Measurements from ENCODE around the gene FBLN2. TPM values are rescaled to one million over a fixed set of nuclear protein-coding genes. Genes with fewer than 3 reads are reported as not detected.

Gene FBLN2
- total and polyA plus RNA-seq, 8 donors = 1.8 to 143 (median 11.9) TPM

DNA sequence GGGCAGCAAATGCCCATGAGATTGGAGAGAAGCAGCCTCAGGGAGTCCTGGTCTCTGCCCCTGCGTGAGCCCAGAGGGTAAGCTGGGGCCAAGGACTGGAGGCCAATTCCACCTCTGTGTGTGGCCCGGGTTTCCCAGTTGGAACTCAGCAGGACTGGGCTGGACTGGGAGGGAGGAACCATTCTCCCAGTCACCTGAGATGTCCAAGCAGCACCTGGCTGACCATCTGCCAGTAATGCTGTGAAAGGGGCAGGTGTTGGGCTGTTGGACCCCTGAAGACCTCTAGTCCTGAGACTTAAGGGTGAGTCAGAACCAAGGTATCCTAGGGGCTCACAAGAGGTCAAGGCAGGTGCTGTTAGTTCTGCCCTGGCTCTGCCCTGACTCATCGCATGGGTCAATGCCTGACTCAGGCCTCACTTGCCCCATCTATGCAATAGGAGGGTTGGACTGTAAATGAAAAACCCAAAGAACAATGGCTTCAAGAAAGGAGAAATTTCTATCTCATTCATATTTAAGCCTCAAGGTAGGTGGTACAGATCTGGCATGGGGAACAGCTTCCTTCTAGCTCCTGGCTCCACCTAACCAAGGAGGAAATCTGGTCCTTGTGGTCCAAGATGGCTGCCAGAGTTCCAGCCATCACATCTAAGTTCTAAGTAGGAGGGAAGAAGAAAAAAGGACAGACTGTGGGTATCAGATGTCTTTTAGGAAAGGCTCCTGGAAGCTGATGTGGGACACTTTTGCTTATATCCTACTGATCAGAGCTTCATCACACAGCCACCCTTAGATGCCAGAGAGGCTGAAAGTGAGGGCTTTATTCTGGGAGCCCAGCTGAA lies 111.3 kb downstream of the FBLN2 start:
- intact Hi-C loops (cut with DNase I; ENCODE audit: low total_unique reads) = no loop called here
- Histone ChIP-seq H3K27me3 (peaks cover 0 to 70% (median 18%) of the 10 kb centered on the region in 3 donors), H3K4me1 (peaks cover 2 to 10% (median 6%) of the 10 kb centered on the region in 4 donors), H3K27ac (no peak overlapping the region), H3K36me3 (no peaks in the 10 kb centered on the region), H3K4me3 (no peak overlapping the region), H3K9me3 (no peaks in the 10 kb centered on the region)
- TF ChIP-seq POLR2AphosphoS5 (IDR thresholded peaks at IDR 0.05) (no peak), EP300 (IDR thresholded peaks at IDR 0.05) (no peak), POLR2A (IDR thresholded peaks at IDR 0.05) (no peak)
- TF ChIP-seq, protein P1, sequence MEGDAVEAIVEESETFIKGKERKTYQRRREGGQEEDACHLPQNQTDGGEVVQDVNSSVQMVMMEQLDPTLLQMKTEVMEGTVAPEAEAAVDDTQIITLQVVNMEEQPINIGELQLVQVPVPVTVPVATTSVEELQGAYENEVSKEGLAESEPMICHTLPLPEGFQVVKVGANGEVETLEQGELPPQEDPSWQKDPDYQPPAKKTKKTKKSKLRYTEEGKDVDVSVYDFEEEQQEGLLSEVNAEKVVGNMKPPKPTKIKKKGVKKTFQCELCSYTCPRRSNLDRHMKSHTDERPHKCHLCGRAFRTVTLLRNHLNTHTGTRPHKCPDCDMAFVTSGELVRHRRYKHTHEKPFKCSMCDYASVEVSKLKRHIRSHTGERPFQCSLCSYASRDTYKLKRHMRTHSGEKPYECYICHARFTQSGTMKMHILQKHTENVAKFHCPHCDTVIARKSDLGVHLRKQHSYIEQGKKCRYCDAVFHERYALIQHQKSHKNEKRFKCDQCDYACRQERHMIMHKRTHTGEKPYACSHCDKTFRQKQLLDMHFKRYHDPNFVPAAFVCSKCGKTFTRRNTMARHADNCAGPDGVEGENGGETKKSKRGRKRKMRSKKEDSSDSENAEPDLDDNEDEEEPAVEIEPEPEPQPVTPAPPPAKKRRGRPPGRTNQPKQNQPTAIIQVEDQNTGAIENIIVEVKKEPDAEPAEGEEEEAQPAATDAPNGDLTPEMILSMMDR (IDR thresholded peaks at IDR 0.05) = no peak
- no peak for DNase-seq
- WGBS, 5 donors = 74 to 100% (median 87%) methylated on average over 2 to 3 of the region's 3 CpGs

DNA sequence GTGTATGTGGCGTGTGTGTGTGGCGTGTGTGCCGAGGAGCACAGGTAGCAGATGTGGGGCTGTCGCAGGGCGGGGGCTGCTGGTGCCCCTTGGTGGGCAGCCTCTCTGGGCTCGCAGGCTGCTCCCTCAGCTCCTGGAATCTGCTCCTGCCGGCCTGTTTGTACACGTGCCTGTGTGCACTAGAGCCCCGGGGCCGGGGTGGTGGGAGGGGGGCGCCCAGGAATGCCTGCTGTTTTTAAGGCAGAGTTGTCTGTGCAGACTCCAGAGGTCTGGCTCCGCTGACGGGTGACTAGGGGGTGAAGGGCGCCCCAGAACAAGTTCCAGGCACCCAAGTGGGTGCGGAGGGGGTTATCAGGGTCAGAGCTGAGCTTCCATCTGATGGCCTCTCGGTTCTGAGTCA lies 112.2 kb downstream of the FBLN2 start:
- WGBS, 5 donors = 63 to 92% (median 73%) methylated on average over 6 to 16 of the region's 16 CpGs
- Histone ChIP-seq H3K4me1 (peaks cover 0 to 7% (median 3%) of the 10 kb centered on the region in 4 donors), H3K9me3 (no peaks in the 10 kb centered on the region), H3K27me3 (peaks cover 0 to 70% (median 18%) of the 10 kb centered on the region in 3 donors), H3K36me3 (no peaks in the 10 kb centered on the region), H3K4me3 (no peak overlapping the region), H3K27ac (no peak overlapping the region)
- DNase-seq = no peak
- intact Hi-C loops (cut with DNase I; ENCODE audit: low total_unique reads) = no loop called here
- TF ChIP-seq POLR2AphosphoS5 (IDR thresholded peaks at IDR 0.05) (no peak), EP300 (IDR thresholded peaks at IDR 0.05) (no peak), POLR2A (IDR thresholded peaks at IDR 0.05) (no peak)
- TF ChIP-seq, protein P1 (IDR thresholded peaks at IDR 0.05) = no peak

DNA sequence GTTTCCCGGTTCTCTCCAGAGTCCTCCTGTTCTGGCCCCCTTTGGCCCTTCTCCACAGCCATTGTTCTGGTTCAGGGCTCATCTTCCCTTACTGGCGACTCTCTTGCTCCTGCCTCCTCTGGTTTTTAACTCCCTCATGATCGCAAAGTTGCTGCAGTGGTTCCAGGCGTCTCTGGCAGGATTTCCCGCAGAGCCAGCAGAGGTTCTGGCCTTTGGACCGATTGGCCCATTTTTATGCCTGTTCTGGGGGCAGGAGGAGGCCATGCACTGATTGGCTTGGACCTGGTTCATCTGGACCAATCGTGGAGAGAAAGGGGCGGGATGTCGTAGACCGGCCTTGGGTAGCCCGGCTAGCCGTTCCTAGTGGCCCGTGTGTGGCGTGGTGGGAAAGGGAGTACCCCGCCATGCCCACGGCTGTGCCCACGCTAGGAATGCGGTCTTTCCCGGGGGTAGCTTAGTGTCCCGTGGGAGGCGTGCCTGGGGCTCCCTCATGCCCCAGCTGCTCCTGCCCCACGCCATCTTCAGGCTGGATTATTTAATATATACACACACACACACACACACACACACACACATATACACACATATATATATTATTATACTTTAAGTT lies 113.4 kb downstream of the FBLN2 start:
- DNase-seq = no peak
- Histone ChIP-seq H3K9me3 (no peaks in the 10 kb centered on the region), H3K36me3 (no peaks in the 10 kb centered on the region), H3K27ac (no peak overlapping the region), H3K27me3 (peaks cover 0 to 68% (median 8%) of the 10 kb centered on the region in 3 donors), H3K4me1 (peaks cover 0 to 7% (median 3%) of the 10 kb centered on the region in 4 donors), H3K4me3 (no peak overlapping the region)
- 88 to 94% (median 91%) methylated on average over 14 to 22 of the region's 22 CpGs for WGBS, 5 donors
- intact Hi-C loops (cut with DNase I; ENCODE audit: low total_unique reads) = no loop called here
- TF ChIP-seq, protein P1 (IDR thresholded peaks at IDR 0.05) = no peak
- no peak for TF ChIP-seq POLR2A (IDR thresholded peaks at IDR 0.05)
- TF ChIP-seq EP300 (IDR thresholded peaks at IDR 0.05) = no peak
- no peak for TF ChIP-seq POLR2AphosphoS5 (IDR thresholded peaks at IDR 0.05)

DNA sequence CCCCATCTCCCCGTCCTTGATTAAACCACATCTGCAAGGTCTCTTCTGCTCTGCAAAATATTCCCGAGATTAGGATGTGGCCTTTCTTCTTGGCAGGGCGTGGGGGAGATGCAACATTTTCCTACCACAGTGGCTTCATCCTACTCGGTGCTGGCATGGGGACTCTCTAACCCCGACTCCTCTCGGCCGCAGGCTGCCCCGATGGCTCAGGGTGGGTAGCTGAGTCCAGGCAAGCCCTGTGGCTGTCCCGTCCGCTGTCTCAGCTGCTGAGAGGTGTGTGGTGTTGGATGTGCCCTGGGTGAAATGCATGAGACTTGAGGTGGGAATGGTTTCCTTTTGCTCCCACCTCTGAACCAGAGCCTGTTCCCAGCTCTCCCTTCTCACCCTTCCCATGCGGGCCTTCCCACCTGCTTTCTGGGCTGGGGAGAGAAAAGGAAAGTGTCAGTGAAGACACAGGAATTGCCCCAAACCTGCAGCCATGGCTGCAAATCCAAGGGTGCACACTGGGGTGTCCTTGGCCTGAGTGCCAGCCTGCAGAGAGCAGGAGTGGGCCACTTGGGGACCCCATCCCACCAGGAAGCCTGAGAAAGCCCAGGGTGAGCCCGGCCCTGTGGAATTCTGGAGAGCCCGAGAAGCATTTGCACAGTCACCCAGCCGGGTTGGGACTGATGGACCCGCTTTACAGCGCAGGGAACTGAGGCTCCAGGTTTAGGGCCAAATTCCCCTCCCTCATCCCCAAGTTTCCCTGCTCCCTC lies 115.0 kb downstream of the FBLN2 start:
- H3K27me3 ChIP-seq = peaks cover 0 to 67% (median 8%) of the 10 kb centered on the region in 3 donors
- intact Hi-C loops (cut with DNase I; ENCODE audit: low total_unique reads) = no loop called here
- WGBS, 5 donors = 63 to 88% (median 82%) methylated on average over 16 of the region's 16 CpGs
- no peaks in the 10 kb centered on the region for H3K36me3 ChIP-seq
- H3K4me1 ChIP-seq = no peaks in the 10 kb centered on the region
- no peaks in the 10 kb centered on the region for H3K9me3 ChIP-seq
- DNase-seq = no peak
- TF ChIP-seq POLR2AphosphoS5 (IDR thresholded peaks at IDR 0.05) (no peak), EP300 (IDR thresholded peaks at IDR 0.05) (no peak), POLR2A (IDR thresholded peaks at IDR 0.05) (no peak)
- TF ChIP-seq, protein P1 (IDR thresholded peaks at IDR 0.05) = no peak
- H3K4me3 ChIP-seq = no peak overlapping the region
- H3K27ac ChIP-seq = no peak overlapping the region
